T-cell (primary cell): ENCODE data around the gene HSP90B1. TPM values are rescaled to one million over a fixed set of nuclear protein-coding genes. Genes with fewer than 3 reads are reported as not detected.

Source experiments
- ATAC-seq, 4 experiments: fragments of 200-7000 bp in 3 of 4; fragments of 150-1000 bp in 1 of 4; cut with Tn5 transposase; replicated peaks in 1 of 4; 1 replicate in 3 of 4; 2 replicates in 1 of 4; pipeline ENCODE4 v1.10.0; 2021; ENCODE audit warnings: moderate library complexity in 3 of 4, mild to moderate bottlenecking in 2 of 4, moderate number of reproducible peaks in 1 of 4
- CTCF ChIA-PET, 2 donors: fragments of 300-600 bp; sonication (Branson Sonifier 250); formaldehyde crosslinking; loops; one replicate each; lab custom pipeline; 2022; ENCODE audit warnings: antibody characterized with exemption in 2 of 2; lab: Charles Lee
- POLR2A ChIA-PET, 2 donors: fragments of 300-600 bp; sonication (Branson Sonifier 250); formaldehyde crosslinking; loops; one replicate each; lab custom pipeline; 2022; ENCODE audit warnings: antibody characterized with exemption in 2 of 2; lab: Charles Lee
- DNase-seq, 35 experiments: peaks; one replicate each; pipeline versions ENCODE4 v3.0.0 to v3.0.0-alpha.2; 2013 to 2023
- H3K27ac ChIP-seq: one replicate; pipeline ENCODE4 v1.5.1; 2013; ENCODE audit warnings: low read length
- H3K27me3 ChIP-seq, 2 experiments: replicated peaks in 1 of 2; 1 replicate in 1 of 2; 2 replicates in 1 of 2; pipeline versions ENCODE4 v1.6.1 to v1.7.0; 2013; ENCODE audit warnings: low read length in 1 of 2, mixed read lengths in 1 of 2; ENCODE audit not compliant: control insufficient read depth in 2 of 2, insufficient read depth in 2 of 2; ENCODE audit errors: extremely low read depth in 1 of 2
- H3K36me3 ChIP-seq, 2 donors: 1 replicate in 1 of 2; 2 replicates in 1 of 2; pipeline versions ENCODE4 v1.6.1 to v1.7.0; 2013; ENCODE audit warnings: low read length in 1 of 2; ENCODE audit not compliant: control insufficient read depth in 2 of 2, insufficient read depth in 1 of 2; ENCODE audit errors: extremely low read depth in 1 of 2
- H3K4me1 ChIP-seq, 2 experiments: 1 replicate in 1 of 2; 2 replicates in 1 of 2; pipeline versions ENCODE4 v1.6.1 to v1.7.0; 2013; ENCODE audit warnings: low read length in 2 of 2, mixed read lengths in 1 of 2; ENCODE audit not compliant: insufficient read depth in 2 of 2, control insufficient read depth in 1 of 2; ENCODE audit errors: extremely low read depth in 1 of 2
- H3K4me3 ChIP-seq, 2 donors: 1 replicate in 1 of 2; 2 replicates in 1 of 2; pipeline versions ENCODE4 v1.5.1 to v1.7.0; 2013; ENCODE audit warnings: mild to moderate bottlenecking in 2 of 2, low read length in 1 of 2, moderate library complexity in 1 of 2; ENCODE audit not compliant: control insufficient read depth in 1 of 2; ENCODE audit errors: extremely low read depth in 1 of 2
- H3K9me3 ChIP-seq: 2 replicates; pipeline ENCODE4 v1.7.0; 2013
- H3K27ac Mint-ChIP-seq, 2 donors: one replicate each; pipeline ENCODE4 v1.8.0; 2020 to 2021; ENCODE audit warnings: mild to moderate bottlenecking in 2 of 2, mixed read lengths in 2 of 2
- H3K27me3 Mint-ChIP-seq, 2 donors: one replicate each; pipeline ENCODE4 v1.8.0; 2021 to 2022; ENCODE audit warnings: mixed read lengths in 2 of 2
- H3K36me3 Mint-ChIP-seq: one replicate; pipeline ENCODE4 v1.8.0; 2021; ENCODE audit warnings: mixed read lengths
- H3K4me1 Mint-ChIP-seq, 3 donors: one replicate each; pipeline ENCODE4 v1.8.0; 2020 to 2022; ENCODE audit warnings: mixed read lengths in 3 of 3, mild to moderate bottlenecking in 1 of 3
- H3K4me3 Mint-ChIP-seq, 3 donors: one replicate each; pipeline ENCODE4 v1.8.0; 2020 to 2022; ENCODE audit warnings: mild to moderate bottlenecking in 3 of 3, mixed read lengths in 3 of 3, moderate library complexity in 3 of 3
- H3K9me3 Mint-ChIP-seq, 3 donors: one replicate each; pipeline ENCODE4 v1.8.0; 2020 to 2022; ENCODE audit warnings: mixed read lengths in 3 of 3
- WGBS: methylation state at CpG from one replicate; pipeline ENCODE4 v1.1.5; 2013; ENCODE audit warnings: missing lambda C conversion rate; ENCODE audit not compliant: insufficient coverage; 5-methylcytosine and 5-hydroxymethylcytosine counted together
- total RNA-seq, 35 experiments: library from RNA in 6 of 35; stranded (reverse) in 6 of 35; fragments of 120-200 nt in 1 of 35; gene quantifications; one replicate each; pipeline versions ENCODE4 v1.2.1 to v1.2.4 and lab custom pipeline; 2013 to 2026

The HSP90B1 gene
- total RNA-seq, 5 donors from 2014 or later (not counting 1 experiment from before 2014, with no cell fraction given): 240 to 310 (median 290) TPM

- POLR2A ChIA-PET: no interaction called here
- peaks cover 0 to 8% of the 10 kb centered on the region in 2 experiments for H3K4me1 ChIP-seq
- peak overlapping the region in 1 of 2 donors; percentile 22 for H3K27ac Mint-ChIP-seq
- H3K36me3 Mint-ChIP-seq: peaks cover 41% of the 10 kb centered on the region
- H3K4me3 Mint-ChIP-seq: peak overlapping the region in 1 of 3 donors; percentile 3
- ATAC-seq: no peak
- H3K27me3 Mint-ChIP-seq: no peaks in the 10 kb centered on the region
- H3K27ac ChIP-seq: no peak overlapping the region
- H3K9me3 Mint-ChIP-seq: no peaks in the 10 kb centered on the region
- DNase-seq: no peak
- no peak overlapping the region for H3K4me3 ChIP-seq
- H3K4me1 Mint-ChIP-seq: peaks cover 10 to 25% (median 25%) of the 10 kb centered on the region in 3 donors
- CTCF ChIA-PET: no interaction called here
- WGBS: 93% methylated on average over 2 of the region's 4 CpGs
- no peaks in the 10 kb centered on the region for H3K9me3 ChIP-seq
- H3K27me3 ChIP-seq: no peaks in the 10 kb centered on the region
- H3K36me3 ChIP-seq: peaks cover 0 to 52% of the 10 kb centered on the region in 2 donors
Measured at GRCh38 chr12:103978384-103978982, 48.3 kb downstream of the HSP90B1 start.

GRCh38 chr12:103986829-103987228 is 56.6 kb downstream of the HSP90B1 start:
- H3K36me3 ChIP-seq: peaks cover 0 to 62% of the 10 kb centered on the region in 2 donors
- H3K27ac ChIP-seq: no peak overlapping the region
- ChIA-PET POLR2A (no interaction called here), CTCF (no interaction called here)
- H3K4me1 Mint-ChIP-seq: no peaks in the 10 kb centered on the region
- H3K27me3 Mint-ChIP-seq: no peaks in the 10 kb centered on the region
- no peaks in the 10 kb centered on the region for H3K9me3 Mint-ChIP-seq
- H3K27me3 ChIP-seq: no peaks in the 10 kb centered on the region
- ATAC-seq (no peak), DNase-seq (no peak)
- no CpG with 5 or more reads among the region's 2 CpGs for WGBS
- H3K4me1 ChIP-seq: no peaks in the 10 kb centered on the region
- no peak overlapping the region for H3K4me3 ChIP-seq
- no peak overlapping the region for H3K4me3 Mint-ChIP-seq
- H3K9me3 ChIP-seq: no peaks in the 10 kb centered on the region
- H3K27ac Mint-ChIP-seq: no peak overlapping the region
- peaks cover 18% of the 10 kb centered on the region for H3K36me3 Mint-ChIP-seq

DNA sequence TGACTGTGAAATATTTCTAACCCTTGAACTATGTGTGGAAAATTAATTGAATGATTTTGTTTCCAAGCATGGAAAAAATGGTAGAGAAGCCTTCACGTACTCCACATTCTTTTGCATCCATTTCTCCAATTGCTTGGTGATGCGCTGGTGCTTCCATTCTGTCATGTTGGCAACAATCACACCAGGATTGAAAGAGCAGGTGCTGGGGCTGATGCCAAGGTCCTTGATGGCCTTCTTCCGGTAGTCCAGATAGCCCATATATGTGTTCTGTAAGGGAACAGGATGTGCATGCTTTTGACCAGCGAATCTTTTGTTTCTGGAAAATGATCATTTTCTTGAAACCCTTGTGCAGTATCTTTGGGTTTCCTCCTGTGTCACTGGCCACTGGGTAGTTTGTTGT is 64.0 kb downstream of the HSP90B1 start:
- POLR2A ChIA-PET: no interaction called here
- no peaks in the 10 kb centered on the region for H3K9me3 Mint-ChIP-seq
- no peak for ATAC-seq

DNA sequence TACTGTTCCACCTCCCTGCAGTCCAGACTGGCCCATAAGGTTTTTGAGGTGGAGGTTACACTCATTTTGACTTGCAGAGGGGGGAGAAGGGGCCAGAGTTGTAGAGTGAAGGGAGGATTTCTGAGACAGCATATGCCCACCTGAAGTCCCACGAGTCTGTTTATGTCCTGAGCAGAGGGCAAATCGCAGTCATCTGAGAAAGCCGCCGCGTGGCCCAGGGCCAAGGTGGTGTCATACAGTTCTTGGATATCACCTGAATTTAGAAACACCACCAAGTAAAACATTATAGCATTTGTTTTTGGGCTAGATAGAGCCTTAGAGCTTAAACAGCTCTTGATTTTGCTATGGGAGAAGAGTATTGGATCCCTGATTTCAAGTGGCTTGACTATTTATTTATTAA is 66.4 kb downstream of the HSP90B1 start:
- Histone ChIP-seq H3K4me1 (no peaks in the 10 kb centered on the region), H3K27me3 (peaks cover 0 to 3% of the 10 kb centered on the region in 2 experiments), H3K36me3 (no peaks in the 10 kb centered on the region), H3K4me3 (no peak overlapping the region), H3K27ac (no peak overlapping the region), H3K9me3 (no peaks in the 10 kb centered on the region)
- H3K9me3 Mint-ChIP-seq: no peaks in the 10 kb centered on the region
- no peak overlapping the region for H3K4me3 Mint-ChIP-seq
- H3K27ac Mint-ChIP-seq: no peak overlapping the region
- ChIA-PET CTCF (interaction anchor here (0.6 kb wide), 2 partner anchors 117 to 453 kb away, joined by 3 to 4 read pairs; no protein-coding TSS in a partner anchor), POLR2A (no interaction called here)
- no peaks in the 10 kb centered on the region for H3K4me1 Mint-ChIP-seq
- peaks cover 17 to 24% of the 10 kb centered on the region in 2 donors for H3K27me3 Mint-ChIP-seq
- no CpG with 5 or more reads among the region's 5 CpGs for WGBS
- DNase-seq (no peak), ATAC-seq (no peak)
- H3K36me3 Mint-ChIP-seq: no peaks in the 10 kb centered on the region

More for the DNA sequence above, 64.0 kb downstream of the HSP90B1 start:
- Histone ChIP-seq H3K36me3 (peaks cover 0 to 8% of the 10 kb centered on the region in 2 donors), H3K27ac (no peak overlapping the region), H3K27me3 (peaks cover 0 to 3% of the 10 kb centered on the region in 2 experiments), H3K4me3 (no peak overlapping the region), H3K9me3 (no peaks in the 10 kb centered on the region), H3K4me1 (no peaks in the 10 kb centered on the region)
- Mint-ChIP-seq H3K27me3 (peaks cover 3 to 10% of the 10 kb centered on the region in 2 donors), H3K36me3 (no peaks in the 10 kb centered on the region), H3K27ac (no peak overlapping the region), H3K4me1 (no peaks in the 10 kb centered on the region), H3K4me3 (no peak overlapping the region)
- no peak for DNase-seq
- 100% methylated on average over 1 of the region's 4 CpGs for WGBS
- CTCF ChIA-PET: no interaction called here

- Mint-ChIP-seq H3K9me3 (no peaks in the 10 kb centered on the region), H3K4me1 (no peaks in the 10 kb centered on the region), H3K27ac (no peak overlapping the region), H3K27me3 (peaks cover 17 to 24% of the 10 kb centered on the region in 2 donors), H3K4me3 (no peak overlapping the region), H3K36me3 (no peaks in the 10 kb centered on the region)
- no peak for ATAC-seq
- H3K36me3 ChIP-seq: no peaks in the 10 kb centered on the region
- H3K27me3 ChIP-seq: peaks cover 0 to 9% of the 10 kb centered on the region in 2 experiments
- no peak for DNase-seq
- CTCF ChIA-PET: interaction anchor here (0.6 kb wide), 2 partner anchors 23 to 118 kb away, joined by 3 to 4 read pairs; no protein-coding TSS in a partner anchor
- no peaks in the 10 kb centered on the region for H3K9me3 ChIP-seq
- no peak overlapping the region for H3K4me3 ChIP-seq
- 91% methylated on average over 9 of the region's 16 CpGs for WGBS
- POLR2A ChIA-PET: interaction anchor here in 1 of 2 donors (0.7 kb wide), 1 partner anchor 32 kb away, joined by 5 read pairs; no protein-coding TSS in a partner anchor
- H3K4me1 ChIP-seq: no peaks in the 10 kb centered on the region
- H3K27ac ChIP-seq: no peak overlapping the region
Measured at GRCh38 chr12:103997286-103997900, 67.2 kb downstream of the HSP90B1 start.
